Mammary epithelial cell (primary cell): ENCODE results near the gene PINK1.

Experiments used
- CTCF ChIP-seq, 2 donors: IDR thresholded peaks in 1 of 2; conservative IDR thresholded peaks in 1 of 2; 2 replicates each; pipeline ENCODE4 v1.5.1; 2011 to 2012; ENCODE audit warnings: inconsistent platforms in 2 of 2, low read length in 2 of 2, mild to moderate bottlenecking in 2 of 2, control low read depth in 1 of 2, low read depth in 1 of 2; ENCODE audit not compliant: insufficient read depth in 1 of 2; ENCODE audit errors: extremely low read depth in 1 of 2
- EZH2 ChIP-seq: IDR thresholded peaks from 2 replicates; pipeline ENCODE4 v1.6.1; 2012; ENCODE audit warnings: low read length, inconsistent platforms, borderline replicate concordance

GRCh38 chr1:20686883-20687725 is 53.8 kb downstream of the PINK1 start:
- TF ChIP-seq EZH2 (no peak), CTCF (conservative IDR thresholded peaks at IDR 0.05 in 1 of 2, IDR thresholded peaks at IDR 0.05 in 1 of 2; ENCODE audit: extremely low read depth in 1 of 2, insufficient read depth in 1 of 2, low read depth in 1 of 2, low read length in 2 of 2) (no peak)
